MM.1S (cell line): Measurements from ENCODE around the gene BTRC.

Source experiments
- EZH2phosphoT487 ChIP-seq: fragments of 300-600 bp; sonication (generic); IDR thresholded peaks from 2 replicates; pipeline ENCODE4 v1.6.1; 2018; ENCODE audit warnings: antibody characterized with exemption, low read length
- TF ChIP-seq, protein P1 (sequence below): fragments of 300-600 bp; sonication (generic); IDR thresholded peaks from 2 replicates; pipeline ENCODE4 v1.5.1; 2016; ENCODE audit warnings: antibody characterized with exemption, low read length, mixed read lengths

DNA sequence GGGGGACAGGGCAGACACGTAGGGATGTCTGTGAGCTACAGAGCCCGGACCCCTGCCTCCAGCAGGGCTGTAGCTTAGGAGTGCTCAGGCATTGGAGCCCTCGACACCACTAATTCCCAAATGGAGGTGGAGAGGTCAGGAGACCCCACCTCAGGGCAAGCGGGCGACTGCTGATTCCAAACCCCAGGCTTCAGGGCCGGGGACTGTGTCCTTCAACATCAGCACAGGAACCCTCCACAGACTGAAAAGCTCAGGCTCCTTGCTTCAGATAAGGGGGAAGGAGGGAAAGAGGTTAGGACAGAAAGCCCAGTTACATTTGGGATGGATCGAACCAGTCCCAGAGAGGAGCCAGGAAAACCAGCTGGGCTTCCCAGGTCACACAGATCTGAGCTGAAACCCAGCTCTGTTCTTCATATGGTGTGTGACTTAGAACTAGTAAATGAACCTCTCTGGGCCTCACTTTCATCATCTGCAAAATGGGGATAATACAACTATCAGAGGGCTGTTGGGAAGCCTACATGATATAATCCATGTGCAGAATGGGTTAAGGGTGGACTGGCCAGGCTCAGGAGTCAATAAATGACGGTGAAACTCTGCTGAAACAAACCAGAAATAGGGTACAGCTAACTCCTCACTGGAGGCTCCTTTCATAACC, 217.4 kb downstream of the BTRC start:
- TF ChIP-seq EZH2phosphoT487: no peak
- TF ChIP-seq, protein P1, sequence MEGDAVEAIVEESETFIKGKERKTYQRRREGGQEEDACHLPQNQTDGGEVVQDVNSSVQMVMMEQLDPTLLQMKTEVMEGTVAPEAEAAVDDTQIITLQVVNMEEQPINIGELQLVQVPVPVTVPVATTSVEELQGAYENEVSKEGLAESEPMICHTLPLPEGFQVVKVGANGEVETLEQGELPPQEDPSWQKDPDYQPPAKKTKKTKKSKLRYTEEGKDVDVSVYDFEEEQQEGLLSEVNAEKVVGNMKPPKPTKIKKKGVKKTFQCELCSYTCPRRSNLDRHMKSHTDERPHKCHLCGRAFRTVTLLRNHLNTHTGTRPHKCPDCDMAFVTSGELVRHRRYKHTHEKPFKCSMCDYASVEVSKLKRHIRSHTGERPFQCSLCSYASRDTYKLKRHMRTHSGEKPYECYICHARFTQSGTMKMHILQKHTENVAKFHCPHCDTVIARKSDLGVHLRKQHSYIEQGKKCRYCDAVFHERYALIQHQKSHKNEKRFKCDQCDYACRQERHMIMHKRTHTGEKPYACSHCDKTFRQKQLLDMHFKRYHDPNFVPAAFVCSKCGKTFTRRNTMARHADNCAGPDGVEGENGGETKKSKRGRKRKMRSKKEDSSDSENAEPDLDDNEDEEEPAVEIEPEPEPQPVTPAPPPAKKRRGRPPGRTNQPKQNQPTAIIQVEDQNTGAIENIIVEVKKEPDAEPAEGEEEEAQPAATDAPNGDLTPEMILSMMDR: no peak
